CD4-positive, alpha-beta T cell (primary cell): ENCODE measurements around the gene TTC27. TPM values are rescaled to one million over a fixed set of nuclear protein-coding genes. Genes with fewer than 3 reads are reported as not detected.
"Not testable (repeated sequence)": the region's sequence is repeated elsewhere in the genome, so short reads cannot be mapped to it uniquely, and the experiment has no call there.

ENCODE experiments used
- ATAC-seq: fragments of 200-7000 bp; cut with Tn5 transposase; one replicate; pipeline ENCODE4 v1.10.0; 2022; ENCODE audit warnings: mild to moderate bottlenecking; ENCODE audit not compliant: poor library complexity
- CTCF ChIA-PET: fragments of 350-600 bp; sonication (Branson Sonifier 250); formaldehyde crosslinking; loops from one replicate; lab custom pipeline; 2021; ENCODE audit warnings: antibody characterized with exemption, inconsistent platforms; lab: Charles Lee
- POLR2A ChIA-PET: fragments of 350-600 bp; sonication (Branson Sonifier 250); formaldehyde crosslinking; loops from one replicate; lab custom pipeline; 2021; ENCODE audit warnings: antibody characterized with exemption, inconsistent platforms; lab: Charles Lee
- DNase-seq, 14 experiments: peaks; one replicate each; pipeline ENCODE4 v3.0.0-alpha.2; 2013 to 2020; ENCODE audit warnings: mixed read lengths in 2 of 14
- H3K27ac ChIP-seq, 2 donors: one replicate each; pipeline versions ENCODE4 v1.5.1 to v1.7.0; 2013; ENCODE audit warnings: low read length in 2 of 2, low read depth in 1 of 2, mild to moderate bottlenecking in 1 of 2
- H3K27me3 ChIP-seq, 2 experiments: 1 replicate in 1 of 2; 2 replicates in 1 of 2; pipeline versions ENCODE4 v1.6.1 to v1.7.0; 2013; ENCODE audit warnings: low read length in 2 of 2, control low read depth in 1 of 2, mild to moderate bottlenecking in 1 of 2, moderate library complexity in 1 of 2; ENCODE audit not compliant: insufficient read depth in 2 of 2, control insufficient read depth in 1 of 2
- H3K36me3 ChIP-seq: one replicate; pipeline ENCODE4 v1.6.1; 2013; ENCODE audit warnings: low read length, control low read depth; ENCODE audit not compliant: insufficient read depth
- H3K4me1 ChIP-seq: one replicate; pipeline ENCODE4 v1.6.1; 2013; ENCODE audit warnings: low read length, control low read depth; ENCODE audit not compliant: insufficient read depth
- H3K4me3 ChIP-seq: one replicate; pipeline ENCODE4 v1.5.1; 2013; ENCODE audit warnings: mild to moderate bottlenecking, low read length, moderate library complexity
- H3K9me3 ChIP-seq, 2 experiments: 1 replicate in 1 of 2; 2 replicates in 1 of 2; pipeline versions ENCODE4 v1.6.1 to v1.7.0; 2013; ENCODE audit warnings: low read length in 2 of 2, mild to moderate bottlenecking in 2 of 2, control low read depth in 1 of 2, moderate library complexity in 1 of 2; ENCODE audit not compliant: control insufficient read depth in 1 of 2, insufficient read depth in 1 of 2
- H3K27ac Mint-ChIP-seq: one replicate; pipeline ENCODE4 v1.8.0; 2020; ENCODE audit warnings: mixed read lengths
- H3K27me3 Mint-ChIP-seq: one replicate; pipeline ENCODE4 v1.8.0; 2021; ENCODE audit warnings: mixed read lengths
- H3K36me3 Mint-ChIP-seq: one replicate; pipeline ENCODE4 v1.8.0; 2021; ENCODE audit warnings: low read depth, mixed read lengths
- H3K4me1 Mint-ChIP-seq: one replicate; pipeline ENCODE4 v1.8.0; 2021; ENCODE audit warnings: low read depth, mixed read lengths
- H3K4me3 Mint-ChIP-seq: one replicate; pipeline ENCODE4 v1.8.0; 2020; ENCODE audit warnings: mild to moderate bottlenecking, mixed read lengths
- H3K9me3 Mint-ChIP-seq: one replicate; pipeline ENCODE4 v1.8.0; 2020; ENCODE audit warnings: mixed read lengths
- intact Hi-C, 2 experiments: fragments of 100-400 bp; cut with DNase I in 1 of 2; cut with micrococcal nuclease in 1 of 2; formaldehyde crosslinking; loops; one replicate each; pipeline versions ENCODE4 v1.15.1 to v1.9.0; 2023 to 2025; cut with DNase I, micrococcal nuclease
- total RNA-seq, 174 experiments: library from RNA in 2 of 174; stranded (reverse) in 2 of 174; gene quantifications; one replicate each; pipeline ENCODE4 v1.2.3 and lab custom pipeline; 2021 to 2026
- TF ChIP-seq, protein P1 (sequence below): fragments of 200-600 bp; IDR thresholded peaks from one replicate; pipeline ENCODE4 v1.8.0; 2022; ENCODE audit warnings: antibody characterized with exemption, mild to moderate bottlenecking

TTC27 gene
- total RNA-seq, 2 experiments from 2014 or later = 11.6 to 17.6 TPM

DNA sequence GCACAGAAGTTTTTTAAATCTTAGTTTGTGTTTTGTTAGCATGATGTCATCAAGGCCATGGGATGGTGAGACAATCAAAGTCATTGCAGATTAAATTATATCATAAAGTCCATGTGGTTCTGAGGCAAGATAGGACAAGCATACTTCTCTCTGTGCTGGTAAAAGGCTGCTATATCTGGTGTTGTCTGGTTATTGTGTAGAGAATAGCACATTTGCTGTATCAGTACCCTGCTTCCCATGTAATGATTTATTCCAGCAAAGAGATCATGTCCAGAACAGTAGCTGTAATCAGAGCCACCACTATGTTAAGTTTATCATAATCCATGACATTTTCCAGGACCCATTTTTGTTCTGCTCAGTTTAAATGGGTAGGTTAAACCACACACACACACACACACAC lies 123.0 kb downstream of the TTC27 start:
- no peak for DNase-seq
- H3K36me3 Mint-ChIP-seq = peaks cover 71% of the 10 kb centered on the region

DNA sequence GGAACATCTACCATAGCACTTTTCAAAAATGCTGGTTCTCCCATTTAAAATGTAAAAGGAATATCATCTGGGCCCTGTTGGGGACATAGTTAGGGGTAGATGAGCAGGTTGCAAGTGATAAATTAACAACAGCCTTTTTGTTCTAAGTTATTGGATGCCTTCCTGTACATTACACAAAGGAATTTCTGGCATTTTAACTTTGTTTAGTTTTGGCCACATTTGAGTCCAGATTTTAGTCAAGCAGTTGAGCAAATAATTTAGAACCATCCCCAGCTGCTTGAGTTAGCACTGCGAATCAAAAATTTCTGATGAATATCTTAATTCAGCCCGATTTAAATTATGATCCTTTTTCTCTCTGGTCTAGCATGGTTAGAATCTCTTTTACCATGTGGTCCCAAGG lies 124.4 kb downstream of the TTC27 start:
- Histone ChIP-seq H3K36me3 (peaks cover 16% of the 10 kb centered on the region), H3K9me3 (peaks cover 0 to 5% of the 10 kb centered on the region in 2 experiments), H3K27me3 (no peaks in the 10 kb centered on the region), H3K27ac (no peak overlapping the region), H3K4me3 (no peak overlapping the region), H3K4me1 (peaks cover 3% of the 10 kb centered on the region)
- ChIA-PET POLR2A (no interaction called here), CTCF (no interaction called here)
- TF ChIP-seq, protein P1, sequence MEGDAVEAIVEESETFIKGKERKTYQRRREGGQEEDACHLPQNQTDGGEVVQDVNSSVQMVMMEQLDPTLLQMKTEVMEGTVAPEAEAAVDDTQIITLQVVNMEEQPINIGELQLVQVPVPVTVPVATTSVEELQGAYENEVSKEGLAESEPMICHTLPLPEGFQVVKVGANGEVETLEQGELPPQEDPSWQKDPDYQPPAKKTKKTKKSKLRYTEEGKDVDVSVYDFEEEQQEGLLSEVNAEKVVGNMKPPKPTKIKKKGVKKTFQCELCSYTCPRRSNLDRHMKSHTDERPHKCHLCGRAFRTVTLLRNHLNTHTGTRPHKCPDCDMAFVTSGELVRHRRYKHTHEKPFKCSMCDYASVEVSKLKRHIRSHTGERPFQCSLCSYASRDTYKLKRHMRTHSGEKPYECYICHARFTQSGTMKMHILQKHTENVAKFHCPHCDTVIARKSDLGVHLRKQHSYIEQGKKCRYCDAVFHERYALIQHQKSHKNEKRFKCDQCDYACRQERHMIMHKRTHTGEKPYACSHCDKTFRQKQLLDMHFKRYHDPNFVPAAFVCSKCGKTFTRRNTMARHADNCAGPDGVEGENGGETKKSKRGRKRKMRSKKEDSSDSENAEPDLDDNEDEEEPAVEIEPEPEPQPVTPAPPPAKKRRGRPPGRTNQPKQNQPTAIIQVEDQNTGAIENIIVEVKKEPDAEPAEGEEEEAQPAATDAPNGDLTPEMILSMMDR = no peak
- DNase-seq (no peak), ATAC-seq (no peak)
- peaks cover 7% of the 10 kb centered on the region for H3K4me1 Mint-ChIP-seq
- intact Hi-C loops = no loop called here
- peaks cover 75% of the 10 kb centered on the region for H3K36me3 Mint-ChIP-seq
- H3K9me3 Mint-ChIP-seq = peaks cover under 1% of the 10 kb centered on the region
- no peak overlapping the region for H3K4me3 Mint-ChIP-seq
- H3K27ac Mint-ChIP-seq = no peak overlapping the region
- no peaks in the 10 kb centered on the region for H3K27me3 Mint-ChIP-seq

More for the DNA sequence above, 123.0 kb downstream of the TTC27 start:
- CTCF ChIA-PET = interaction anchor here (1.4 kb wide), 1 partner anchor 11 kb away, joined by 4 read pairs; no protein-coding TSS in a partner anchor
- Mint-ChIP-seq H3K27me3 (no peaks in the 10 kb centered on the region), H3K4me3 (no peak overlapping the region), H3K4me1 (peaks cover 4% of the 10 kb centered on the region), H3K27ac (no peak overlapping the region), H3K9me3 (peaks cover 7% of the 10 kb centered on the region)
- ATAC-seq = no peak
- Histone ChIP-seq H3K9me3 (peaks cover 0 to 5% of the 10 kb centered on the region in 2 experiments), H3K4me3 (no peak overlapping the region), H3K4me1 (no peaks in the 10 kb centered on the region), H3K27ac (no peak overlapping the region), H3K36me3 (peaks cover 16% of the 10 kb centered on the region), H3K27me3 (no peaks in the 10 kb centered on the region)
- POLR2A ChIA-PET = no interaction called here
- TF ChIP-seq, protein P1 = no peak
- intact Hi-C loops = no loop called here

DNA sequence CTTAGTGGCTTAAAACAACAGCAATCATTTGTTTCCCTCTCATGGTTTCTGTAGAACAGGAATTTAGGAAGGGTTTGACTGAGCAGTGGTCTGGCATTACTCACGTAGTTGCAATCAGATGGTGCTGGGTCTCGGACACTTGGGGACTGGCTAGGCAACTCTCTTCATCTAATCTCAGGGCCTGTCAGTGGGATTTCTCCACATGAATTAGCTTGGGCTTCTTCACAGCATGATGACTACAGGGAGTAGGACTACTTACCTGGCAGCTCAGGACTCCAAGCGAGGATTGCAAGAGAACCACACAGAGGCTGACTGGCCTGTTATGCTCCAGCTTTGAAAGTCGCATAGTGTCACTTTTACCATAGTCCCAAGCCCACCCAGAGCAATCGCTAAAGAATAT lies 125.1 kb downstream of the TTC27 start:
- ATAC-seq (no peak), DNase-seq (no peak)
- ChIA-PET POLR2A (no interaction called here), CTCF (no interaction called here)
- Histone ChIP-seq H3K4me1 (peaks cover 3% of the 10 kb centered on the region), H3K9me3 (peaks cover 0 to 5% of the 10 kb centered on the region in 2 experiments), H3K27me3 (no peaks in the 10 kb centered on the region), H3K27ac (no peak overlapping the region), H3K36me3 (peaks cover 17% of the 10 kb centered on the region), H3K4me3 (no peak overlapping the region)
- H3K27ac Mint-ChIP-seq = no peak overlapping the region
- TF ChIP-seq, protein P1 = no peak
- peaks cover 75% of the 10 kb centered on the region for H3K36me3 Mint-ChIP-seq
- intact Hi-C loops = no loop called here
- H3K27me3 Mint-ChIP-seq = no peaks in the 10 kb centered on the region
- H3K4me1 Mint-ChIP-seq = peaks cover 7% of the 10 kb centered on the region
- no peak overlapping the region for H3K4me3 Mint-ChIP-seq
- H3K9me3 Mint-ChIP-seq = no peaks in the 10 kb centered on the region

GRCh38 chr2:32754676-32755075 lies 126.8 kb downstream of the TTC27 start:
- DNase-seq, H3K27me3 Mint-ChIP-seq, H3K4me3 ChIP-seq, H3K4me1 ChIP-seq, H3K9me3 ChIP-seq, H3K9me3 Mint-ChIP-seq, H3K4me3 Mint-ChIP-seq, H3K27ac Mint-ChIP-seq, ATAC-seq, H3K27me3 ChIP-seq, CTCF ChIA-PET, POLR2A ChIA-PET, H3K4me1 Mint-ChIP-seq, intact Hi-C loops, H3K27ac ChIP-seq: not testable (repeated sequence)
- H3K36me3 ChIP-seq = peaks cover 22% of the 10 kb centered on the region
- H3K36me3 Mint-ChIP-seq = peaks cover 76% of the 10 kb centered on the region
